Activated CD8-positive, alpha-beta memory T cell treated with anti-CD3 and anti-CD28 coated beads, Interleukin-2, amount 10 ng/mL, durations not matched to agents 7 days and 5 days (primary cell): ENCODE results near the gene MBTPS1. TPM values are rescaled to one million over a fixed set of nuclear protein-coding genes. Genes with fewer than 3 reads are reported as not detected.

ENCODE experiments used
- ATAC-seq: fragments of 150-1000 bp; cut with Tn5 transposase; one replicate; pipeline ENCODE4 v1.10.0; 2021; ENCODE audit warnings: moderate library complexity
- CTCF ChIA-PET: fragments of 350-600 bp; sonication (Branson Sonifier 250); formaldehyde crosslinking; loops from one replicate; lab custom pipeline; 2021; ENCODE audit warnings: antibody characterized with exemption; lab: Charles Lee
- DNase-seq: peaks from one replicate; pipeline ENCODE4 v3.0.0-alpha.2; 2020
- H3K27ac Mint-ChIP-seq: one replicate; pipeline ENCODE4 v1.8.0; 2021; ENCODE audit warnings: mild to moderate bottlenecking, mixed read lengths
- H3K27me3 Mint-ChIP-seq: one replicate; pipeline ENCODE4 v1.8.0; 2021; ENCODE audit warnings: mixed read lengths
- H3K36me3 Mint-ChIP-seq: one replicate; pipeline ENCODE4 v1.8.0; 2021; ENCODE audit warnings: mild to moderate bottlenecking, mixed read lengths
- H3K4me1 Mint-ChIP-seq: one replicate; pipeline ENCODE4 v1.8.0; 2021; ENCODE audit warnings: mixed read lengths
- H3K4me3 Mint-ChIP-seq: one replicate; pipeline ENCODE4 v1.8.0; 2021; ENCODE audit warnings: mild to moderate bottlenecking, moderate library complexity, mixed read lengths
- H3K9me3 Mint-ChIP-seq: one replicate; pipeline ENCODE4 v1.8.0; 2022; ENCODE audit warnings: low read depth, mixed read lengths
- total RNA-seq, 2 experiments: library from RNA; stranded (reverse); gene quantifications; one replicate each; pipeline ENCODE4 v1.2.3, GENCODE V29; 2021

MBTPS1 gene
- total RNA-seq, 2 experiments from 2014 or later: 56.1 to 57.8 TPM

GRCh38 chr16:84059946-84060901 lies 56.5 kb downstream of the MBTPS1 start:
- Mint-ChIP-seq H3K36me3 (peaks cover 21% of the 10 kb centered on the region), H3K4me3 (no peak overlapping the region), H3K27me3 (no peaks in the 10 kb centered on the region), H3K4me1 (peaks cover 3% of the 10 kb centered on the region), H3K9me3 (no peaks in the 10 kb centered on the region), H3K27ac (no peak overlapping the region)
- CTCF ChIA-PET: interaction anchor here (0.9 to 3.7 kb wide), 4 partner anchors 11 to 128 kb away, joined by 3 to 19 read pairs (median 3); partner anchors contain the start of gene TAF1C
- DNase-seq (no peak), ATAC-seq (no peak)

GRCh38 chr16:84059111-84059510 lies 57.6 kb downstream of the MBTPS1 start:
- CTCF ChIA-PET: interaction anchor here (3.7 kb wide), 1 partner anchor 103 kb away, joined by 19 read pairs; no protein-coding TSS in a partner anchor
- H3K27ac Mint-ChIP-seq: no peak overlapping the region
- H3K4me3 Mint-ChIP-seq: no peak overlapping the region
- no peak for ATAC-seq
- peaks cover 3% of the 10 kb centered on the region for H3K4me1 Mint-ChIP-seq
- no peaks in the 10 kb centered on the region for H3K27me3 Mint-ChIP-seq
- H3K9me3 Mint-ChIP-seq: no peaks in the 10 kb centered on the region
- no peak for DNase-seq
- H3K36me3 Mint-ChIP-seq: peaks cover 21% of the 10 kb centered on the region

GRCh38 chr16:84058664-84059063 lies 58.1 kb downstream of the MBTPS1 start:
- H3K9me3 Mint-ChIP-seq: no peaks in the 10 kb centered on the region
- H3K27ac Mint-ChIP-seq: no peak overlapping the region
- peaks cover 23% of the 10 kb centered on the region for H3K36me3 Mint-ChIP-seq
- peaks cover 3% of the 10 kb centered on the region for H3K4me1 Mint-ChIP-seq
- DNase-seq (no peak), ATAC-seq (no peak)
- H3K27me3 Mint-ChIP-seq: no peaks in the 10 kb centered on the region
- no peak overlapping the region for H3K4me3 Mint-ChIP-seq
- CTCF ChIA-PET: interaction anchor here (3.7 kb wide), 1 partner anchor 102 kb away, joined by 19 read pairs; no protein-coding TSS in a partner anchor

- no peak for ATAC-seq
- CTCF ChIA-PET: interaction anchor here (3.7 kb wide), 1 partner anchor 102 kb away, joined by 19 read pairs; no protein-coding TSS in a partner anchor
- Mint-ChIP-seq H3K9me3 (no peaks in the 10 kb centered on the region), H3K27ac (no peak overlapping the region), H3K4me1 (peaks cover 3% of the 10 kb centered on the region), H3K36me3 (peaks cover 24% of the 10 kb centered on the region), H3K4me3 (no peak overlapping the region), H3K27me3 (no peaks in the 10 kb centered on the region)
- no peak for DNase-seq
Observed at GRCh38 chr16:84058211-84058610, 58.5 kb downstream of the MBTPS1 start.

- CTCF ChIA-PET: interaction anchor here (1.0 to 1.6 kb wide), 3 partner anchors 8 to 28 kb away, joined by 3 to 5 read pairs (median 5); no protein-coding TSS in a partner anchor
- ATAC-seq (no peak), DNase-seq (no peak)
- no peaks in the 10 kb centered on the region for H3K27me3 Mint-ChIP-seq
- H3K36me3 Mint-ChIP-seq: peaks cover 22% of the 10 kb centered on the region
- H3K4me1 Mint-ChIP-seq: no peaks in the 10 kb centered on the region
- no peak overlapping the region for H3K27ac Mint-ChIP-seq
- H3K4me3 Mint-ChIP-seq: no peak overlapping the region
- H3K9me3 Mint-ChIP-seq: no peaks in the 10 kb centered on the region
Observed at GRCh38 chr16:84056933-84057332, 59.8 kb downstream of the MBTPS1 start.

- H3K4me1 Mint-ChIP-seq: no peaks in the 10 kb centered on the region
- no peak for DNase-seq
- no peak for ATAC-seq
- no peak overlapping the region for H3K4me3 Mint-ChIP-seq
- peaks cover 22% of the 10 kb centered on the region for H3K36me3 Mint-ChIP-seq
- CTCF ChIA-PET: interaction anchor here (1.0 to 1.6 kb wide), 3 partner anchors 9 to 29 kb away, joined by 3 to 5 read pairs (median 5); no protein-coding TSS in a partner anchor
- no peaks in the 10 kb centered on the region for H3K9me3 Mint-ChIP-seq
- no peak overlapping the region for H3K27ac Mint-ChIP-seq
- H3K27me3 Mint-ChIP-seq: no peaks in the 10 kb centered on the region
Observed at GRCh38 chr16:84055801-84056634, 60.7 kb downstream of the MBTPS1 start.

GRCh38 chr16:84055366-84055765 lies 61.4 kb downstream of the MBTPS1 start:
- H3K9me3 Mint-ChIP-seq: no peaks in the 10 kb centered on the region
- H3K36me3 Mint-ChIP-seq: peaks cover 23% of the 10 kb centered on the region
- no peak overlapping the region for H3K27ac Mint-ChIP-seq
- H3K4me3 Mint-ChIP-seq: no peak overlapping the region
- ATAC-seq (no peak), DNase-seq (no peak)
- no peaks in the 10 kb centered on the region for H3K27me3 Mint-ChIP-seq
- no peaks in the 10 kb centered on the region for H3K4me1 Mint-ChIP-seq
- CTCF ChIA-PET: no interaction called here

GRCh38 chr16:84054916-84055315 lies 61.8 kb downstream of the MBTPS1 start:
- DNase-seq (no peak), ATAC-seq (no peak)
- Mint-ChIP-seq H3K27me3 (no peaks in the 10 kb centered on the region), H3K27ac (no peak overlapping the region), H3K4me1 (no peaks in the 10 kb centered on the region), H3K4me3 (no peak overlapping the region), H3K9me3 (no peaks in the 10 kb centered on the region), H3K36me3 (peaks cover 23% of the 10 kb centered on the region)
- CTCF ChIA-PET: interaction anchor here (1.5 kb wide), 1 partner anchor 12 kb away, joined by 4 read pairs; the partner anchor contains the start of gene SLC38A8

GRCh38 chr16:84054271-84054670 lies 62.5 kb downstream of the MBTPS1 start:
- no peaks in the 10 kb centered on the region for H3K4me1 Mint-ChIP-seq
- H3K4me3 Mint-ChIP-seq: no peak overlapping the region
- DNase-seq (no peak), ATAC-seq (no peak)
- H3K36me3 Mint-ChIP-seq: peaks cover 21% of the 10 kb centered on the region
- H3K27ac Mint-ChIP-seq: no peak overlapping the region
- no peaks in the 10 kb centered on the region for H3K9me3 Mint-ChIP-seq
- CTCF ChIA-PET: interaction anchor here (0.8 to 1.5 kb wide), 3 partner anchors 9 to 30 kb away, joined by 3 to 4 read pairs (median 3); partner anchors contain the start of gene SLC38A8
- no peaks in the 10 kb centered on the region for H3K27me3 Mint-ChIP-seq

GRCh38 chr16:84053237-84053636 lies 63.5 kb downstream of the MBTPS1 start:
- CTCF ChIA-PET: interaction anchor here (0.8 to 1.5 kb wide), 2 partner anchors 11 to 16 kb away, joined by 3 to 4 read pairs; partner anchors contain the start of gene SLC38A8
- Mint-ChIP-seq H3K36me3 (peaks cover 17% of the 10 kb centered on the region), H3K4me1 (no peaks in the 10 kb centered on the region), H3K27me3 (no peaks in the 10 kb centered on the region), H3K9me3 (no peaks in the 10 kb centered on the region), H3K27ac (no peak overlapping the region), H3K4me3 (no peak overlapping the region)
- no peak for ATAC-seq
- no peak for DNase-seq

GRCh38 chr16:84052071-84052622 lies 64.6 kb downstream of the MBTPS1 start:
- no peaks in the 10 kb centered on the region for H3K4me1 Mint-ChIP-seq
- H3K27me3 Mint-ChIP-seq: no peaks in the 10 kb centered on the region
- CTCF ChIA-PET: no interaction called here
- no peaks in the 10 kb centered on the region for H3K9me3 Mint-ChIP-seq
- ATAC-seq (no peak), DNase-seq (no peak)
- H3K27ac Mint-ChIP-seq: no peak overlapping the region
- no peak overlapping the region for H3K4me3 Mint-ChIP-seq
- H3K36me3 Mint-ChIP-seq: peaks cover 13% of the 10 kb centered on the region

GRCh38 chr16:84050316-84050715 lies 66.4 kb downstream of the MBTPS1 start:
- H3K9me3 Mint-ChIP-seq: no peaks in the 10 kb centered on the region
- no peaks in the 10 kb centered on the region for H3K4me1 Mint-ChIP-seq
- DNase-seq (no peak), ATAC-seq (no peak)
- H3K27ac Mint-ChIP-seq: no peak overlapping the region
- no peaks in the 10 kb centered on the region for H3K27me3 Mint-ChIP-seq
- no peak overlapping the region for H3K4me3 Mint-ChIP-seq
- CTCF ChIA-PET: no interaction called here
- peaks cover 13% of the 10 kb centered on the region for H3K36me3 Mint-ChIP-seq
